NB4 (cell line): ENCODE data around the gene CIDEA.

Experiments
- DNase-seq: peaks from one replicate; pipeline ENCODE4 v3.0.0; 2010; ENCODE audit warnings: low read depth
- H3K4me3 ChIP-seq: one replicate; pipeline ENCODE4 v1.5.1; 2011; ENCODE audit warnings: mild to moderate bottlenecking, low read depth, low read length, moderate library complexity
- CTCF ChIP-seq: IDR thresholded peaks from one replicate; pipeline ENCODE4 v1.5.1; 2012; ENCODE audit warnings: low read depth, low read length
- MYC ChIP-seq: IDR thresholded peaks from 2 replicates; pipeline ENCODE4 v1.6.1; 2011; ENCODE audit warnings: low read depth, low read length
- POLR2A ChIP-seq: IDR thresholded peaks from 2 replicates; pipeline ENCODE4 v1.6.1; 2011; ENCODE audit warnings: mild to moderate bottlenecking; ENCODE audit not compliant: insufficient read length; ENCODE audit errors: extremely low read depth
- TF ChIP-seq, protein P1 (sequence below): IDR thresholded peaks from 2 replicates; pipeline ENCODE4 v1.6.1; 2011; ENCODE audit warnings: low read depth, low read length

Gene CIDEA

GRCh38 chr18:12296457-12296856 is 42.3 kb downstream of the CIDEA start:
- no peak overlapping the region for H3K4me3 ChIP-seq
- DNase-seq: no peak
- no peak for TF ChIP-seq CTCF

DNA sequence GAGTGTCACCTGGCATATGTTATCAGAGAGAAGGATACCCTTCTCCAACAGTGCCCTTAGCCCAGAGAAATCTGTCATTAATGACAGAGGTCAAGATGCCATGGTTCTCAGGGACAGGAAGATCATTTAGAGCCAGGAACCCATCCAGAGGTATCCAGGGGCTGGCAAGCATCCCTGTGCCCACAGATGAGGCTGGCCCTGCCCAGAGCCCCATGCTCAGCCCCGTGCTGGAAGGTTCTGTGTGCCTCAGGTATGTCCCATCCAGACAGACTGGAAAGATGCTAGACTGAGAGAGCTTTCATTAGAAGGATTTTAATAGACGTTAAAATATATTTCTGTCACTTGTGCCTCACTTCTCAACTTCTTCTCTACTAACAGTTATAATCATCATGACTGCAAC is 45.7 kb downstream of the CIDEA start:
- TF ChIP-seq, protein P1, sequence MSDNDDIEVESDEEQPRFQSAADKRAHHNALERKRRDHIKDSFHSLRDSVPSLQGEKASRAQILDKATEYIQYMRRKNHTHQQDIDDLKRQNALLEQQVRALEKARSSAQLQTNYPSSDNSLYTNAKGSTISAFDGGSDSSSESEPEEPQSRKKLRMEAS: no peak
- TF ChIP-seq MYC (no peak), CTCF (no peak), POLR2A (no peak)
- DNase-seq: no peak
- no peak overlapping the region for H3K4me3 ChIP-seq

GRCh38 chr18:12301263-12302005 is 47.3 kb downstream of the CIDEA start:
- DNase-seq: no peak
- no peak overlapping the region for H3K4me3 ChIP-seq
- no peak for TF ChIP-seq MYC
- TF ChIP-seq CTCF: no peak
- no peak for TF ChIP-seq POLR2A
- TF ChIP-seq, protein P1: no peak

DNA sequence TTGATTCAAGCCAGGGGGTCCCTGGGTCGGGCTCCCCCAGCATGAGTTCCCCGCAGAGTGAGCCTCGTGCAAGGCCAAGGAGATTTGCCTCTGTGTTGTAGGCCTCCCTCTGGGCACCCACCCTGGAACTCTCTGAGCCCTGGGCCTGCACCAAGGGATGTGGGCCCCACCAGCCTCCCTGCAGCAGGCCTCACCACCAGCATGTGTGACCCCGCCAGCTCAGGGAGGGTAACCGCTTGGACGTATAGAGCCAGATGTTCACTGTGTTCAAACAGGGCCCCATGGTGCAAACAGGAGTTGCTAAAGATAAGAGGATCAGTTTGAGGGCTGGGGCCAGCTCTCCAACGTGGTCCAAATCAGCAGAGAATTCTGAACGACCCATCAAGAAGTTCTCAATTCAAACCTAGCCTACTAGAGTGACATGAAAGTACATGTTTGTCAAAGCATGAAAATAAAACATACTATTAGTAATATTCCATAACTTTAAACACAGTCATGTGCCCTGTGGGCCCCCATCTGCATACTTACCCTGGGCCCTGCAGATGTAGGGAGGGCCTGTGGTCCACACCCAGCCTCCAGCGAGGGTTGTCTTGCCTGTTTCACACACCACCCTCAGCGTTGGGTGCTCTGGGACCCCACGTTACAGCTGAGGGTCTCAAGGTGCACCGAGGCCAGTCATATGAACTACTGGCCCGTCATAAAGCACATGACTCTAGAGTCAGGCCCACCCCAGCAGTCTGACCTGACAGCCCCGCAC is 48.4 kb downstream of the CIDEA start:
- TF ChIP-seq MYC: no peak
- no peak for TF ChIP-seq POLR2A
- no peak for TF ChIP-seq CTCF
- TF ChIP-seq, protein P1: no peak
- H3K4me3 ChIP-seq: no peak overlapping the region
- DNase-seq: no peak

GRCh38 chr18:12304351-12305210 is 50.4 kb downstream of the CIDEA start:
- TF ChIP-seq POLR2A: no peak
- no peak for TF ChIP-seq MYC
- TF ChIP-seq, protein P1: no peak
- TF ChIP-seq CTCF: no peak
- DNase-seq: no peak

More at GRCh38 chr18:12304351-12305210, 50.4 kb downstream of the CIDEA start:
- no peak overlapping the region for H3K4me3 ChIP-seq
